Central memory CD8-positive, alpha-beta T cell (primary cell): Measurements from ENCODE around the gene CNTRL.
"Not testable (repeated sequence)": the region's sequence is repeated elsewhere in the genome, so short reads cannot be mapped to it uniquely, and the experiment has no call there.

Experiments
- ATAC-seq: fragments of 150-1000 bp; cut with Tn5 transposase; replicated peaks from 2 replicates; pipeline ENCODE4 v1.10.0; 2022; ENCODE audit warnings: mild to moderate bottlenecking, moderate FRiP score, moderate number of reproducible peaks; ENCODE audit not compliant: poor library complexity, severe bottlenecking; ENCODE audit errors: extremely low read depth
- DNase-seq, 2 donors: peaks; one replicate each; pipeline ENCODE4 v3.0.0; 2021; ENCODE audit warnings: low spot score in 2 of 2
- H3K27ac Mint-ChIP-seq: one replicate; pipeline ENCODE4 v1.8.0; 2022; ENCODE audit warnings: low read depth, mild to moderate bottlenecking, moderate library complexity, mixed read lengths
- H3K27me3 Mint-ChIP-seq: one replicate; pipeline ENCODE4 v1.8.0; 2022; ENCODE audit warnings: mixed read lengths
- H3K36me3 Mint-ChIP-seq: one replicate; pipeline ENCODE4 v1.8.0; 2022; ENCODE audit warnings: mild to moderate bottlenecking, moderate library complexity, mixed read lengths; ENCODE audit not compliant: insufficient read depth
- H3K4me1 Mint-ChIP-seq: one replicate; pipeline ENCODE4 v1.8.0; 2022; ENCODE audit warnings: mixed read lengths
- H3K4me3 Mint-ChIP-seq: one replicate; pipeline ENCODE4 v1.8.0; 2022; ENCODE audit warnings: mild to moderate bottlenecking, moderate library complexity, mixed read lengths
- H3K9me3 Mint-ChIP-seq: one replicate; pipeline ENCODE4 v1.8.0; 2022; ENCODE audit warnings: mixed read lengths

The CNTRL gene

DNA sequence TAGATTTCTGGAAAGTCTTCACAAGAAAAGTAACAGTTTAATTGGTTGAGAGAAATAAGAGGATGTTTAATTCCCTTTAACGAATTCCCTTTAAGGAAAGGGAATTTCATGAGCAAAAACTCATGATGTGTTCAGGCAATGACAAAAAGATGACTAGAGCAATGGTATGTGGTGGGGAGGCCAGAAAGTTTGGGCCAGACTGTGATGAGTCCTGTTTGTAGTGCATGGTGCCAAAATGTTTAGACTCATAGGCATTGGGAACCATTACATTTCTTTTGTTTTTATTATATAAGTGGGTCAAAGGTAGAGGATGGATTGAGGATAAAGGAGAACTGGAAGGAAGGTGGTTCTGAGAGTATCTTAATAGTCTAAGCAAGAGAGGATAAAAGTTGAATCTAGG is 10.9 kb downstream of the CNTRL start:
- Mint-ChIP-seq H3K27me3 (no peaks in the 10 kb centered on the region), H3K4me1 (peaks cover 35% of the 10 kb centered on the region), H3K9me3 (no peaks in the 10 kb centered on the region), H3K36me3 (peaks cover 52% of the 10 kb centered on the region), H3K27ac (peak overlapping the region; percentile 44), H3K4me3 (no peak overlapping the region)
- no peak for ATAC-seq
- no peak for DNase-seq

DNA sequence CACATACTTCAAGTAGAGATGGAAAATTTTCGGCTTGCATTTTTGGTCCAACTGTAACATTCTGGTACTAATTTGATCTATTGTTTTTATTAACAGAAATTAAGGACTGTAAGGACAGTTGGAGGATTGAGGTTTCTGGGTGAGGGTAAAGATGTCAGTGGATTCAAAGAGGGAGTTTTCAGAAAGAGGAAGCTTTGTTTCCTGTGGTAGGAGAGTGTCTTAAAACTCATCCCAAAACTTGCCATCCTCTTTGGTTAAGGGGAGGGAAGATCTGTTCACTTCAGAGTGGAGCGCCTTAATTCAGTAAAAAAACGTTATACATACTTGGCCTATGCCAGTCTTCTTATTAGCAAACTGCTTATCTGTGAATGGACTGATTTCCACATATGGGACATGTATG is 13.8 kb downstream of the CNTRL start:
- Mint-ChIP-seq H3K9me3 (no peaks in the 10 kb centered on the region), H3K4me3 (no peak overlapping the region), H3K4me1 (peaks cover 40% of the 10 kb centered on the region), H3K27me3 (no peaks in the 10 kb centered on the region), H3K36me3 (peaks cover 52% of the 10 kb centered on the region), H3K27ac (peak overlapping the region; percentile 49)
- ATAC-seq (no peak), DNase-seq (no peak)

DNA sequence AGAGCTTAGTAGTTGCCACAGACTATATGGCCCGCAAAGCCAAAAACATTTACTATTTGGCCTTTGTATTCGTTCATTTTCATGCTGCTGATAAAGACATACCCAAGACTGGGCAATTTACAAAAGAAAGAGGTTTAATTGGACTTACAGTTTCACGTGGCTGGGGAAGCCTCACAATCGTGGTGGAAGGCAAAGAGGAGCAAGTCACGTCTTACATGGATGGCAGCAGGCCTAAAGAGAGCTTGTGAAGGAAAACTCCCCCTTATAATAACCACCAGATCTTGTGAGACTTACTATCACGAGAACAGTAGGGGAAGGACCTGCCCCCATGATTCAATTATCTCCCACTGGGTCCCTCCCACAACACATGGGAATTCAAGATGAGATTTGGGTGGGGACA is 16.0 kb downstream of the CNTRL start:
- Mint-ChIP-seq H3K27ac (peak overlapping the region; percentile 33), H3K36me3 (peaks cover 46% of the 10 kb centered on the region)
- DNase-seq, result not testable (repeated sequence)

GRCh38 chr9:121095057-121095456 is 20.3 kb downstream of the CNTRL start:
- no peak for ATAC-seq
- no peak for DNase-seq
- Mint-ChIP-seq H3K27me3 (no peaks in the 10 kb centered on the region), H3K27ac (no peak overlapping the region), H3K4me1 (peaks cover 12% of the 10 kb centered on the region), H3K9me3 (no peaks in the 10 kb centered on the region), H3K36me3 (peaks cover 42% of the 10 kb centered on the region), H3K4me3 (no peak overlapping the region)

More for the DNA sequence above, 16.0 kb downstream of the CNTRL start:
- ATAC-seq, H3K27me3 Mint-ChIP-seq, H3K9me3 Mint-ChIP-seq, H3K4me3 Mint-ChIP-seq: not testable (repeated sequence)
- peaks cover 33% of the 10 kb centered on the region for H3K4me1 Mint-ChIP-seq

GRCh38 chr9:121098567-121099198 is 23.9 kb downstream of the CNTRL start:
- no peak for DNase-seq
- ATAC-seq, result no peak
- Mint-ChIP-seq H3K9me3 (peaks cover 7% of the 10 kb centered on the region), H3K36me3 (peaks cover 18% of the 10 kb centered on the region), H3K4me3 (no peak overlapping the region), H3K4me1 (peaks cover 5% of the 10 kb centered on the region), H3K27me3 (no peaks in the 10 kb centered on the region), H3K27ac (peak overlapping the region; percentile 30)

- ATAC-seq, H3K27me3 Mint-ChIP-seq, H3K36me3 Mint-ChIP-seq, H3K27ac Mint-ChIP-seq, H3K9me3 Mint-ChIP-seq, H3K4me3 Mint-ChIP-seq, DNase-seq: not testable (repeated sequence)
- H3K4me1 Mint-ChIP-seq, result peaks cover 26% of the 10 kb centered on the region
Measured at GRCh38 chr9:121104054-121104453, 29.3 kb downstream of the CNTRL start.

DNA sequence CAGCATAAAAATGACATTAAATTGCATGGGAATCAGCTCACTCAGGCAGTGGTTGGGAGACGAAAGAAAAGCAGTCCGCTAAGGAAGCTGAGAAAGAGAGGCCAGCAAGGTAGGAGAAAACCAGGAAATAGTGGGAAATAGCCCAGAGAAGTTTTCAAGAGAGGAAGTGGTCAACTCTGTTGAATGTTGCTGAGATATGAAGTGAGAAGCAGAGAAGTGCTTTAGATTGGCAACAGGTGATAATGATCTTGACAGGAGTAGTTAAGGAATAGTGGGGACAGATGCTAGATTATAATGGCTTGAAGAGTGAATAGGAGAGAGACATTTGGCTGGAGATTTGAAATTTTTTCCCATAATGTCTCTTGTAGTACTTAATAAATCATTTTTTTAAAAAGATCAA is 30.8 kb downstream of the CNTRL start:
- ATAC-seq (no peak), DNase-seq (no peak)
- H3K4me1 Mint-ChIP-seq, result peaks cover 21% of the 10 kb centered on the region
- H3K4me3 Mint-ChIP-seq, result no peak overlapping the region
- peaks cover 6% of the 10 kb centered on the region for H3K36me3 Mint-ChIP-seq
- peaks cover 7% of the 10 kb centered on the region for H3K9me3 Mint-ChIP-seq
- H3K27ac Mint-ChIP-seq, result peak overlapping the region; percentile 1
- no peaks in the 10 kb centered on the region for H3K27me3 Mint-ChIP-seq

GRCh38 chr9:121107029-121107428 is 32.3 kb downstream of the CNTRL start:
- H3K36me3 Mint-ChIP-seq, result peaks cover 6% of the 10 kb centered on the region
- DNase-seq, result no peak
- no peaks in the 10 kb centered on the region for H3K9me3 Mint-ChIP-seq
- H3K27me3 Mint-ChIP-seq, result no peaks in the 10 kb centered on the region
- no peak overlapping the region for H3K4me3 Mint-ChIP-seq
- H3K27ac Mint-ChIP-seq, result peak overlapping the region; percentile 1
- H3K4me1 Mint-ChIP-seq, result peaks cover 21% of the 10 kb centered on the region
- peak; percentile 83 for ATAC-seq

- H3K27ac Mint-ChIP-seq, result no peak overlapping the region
- H3K4me1 Mint-ChIP-seq, result peaks cover 21% of the 10 kb centered on the region
- H3K27me3 Mint-ChIP-seq, result no peaks in the 10 kb centered on the region
- no peak for DNase-seq
- ATAC-seq, result no peak
- H3K4me3 Mint-ChIP-seq, result no peak overlapping the region
- peaks cover 6% of the 10 kb centered on the region for H3K36me3 Mint-ChIP-seq
- H3K9me3 Mint-ChIP-seq, result no peaks in the 10 kb centered on the region
Measured at GRCh38 chr9:121107881-121108280, 33.1 kb downstream of the CNTRL start.

- no peak for ATAC-seq
- DNase-seq, result no peak
- Mint-ChIP-seq H3K27me3 (no peaks in the 10 kb centered on the region), H3K27ac (peak overlapping the region; percentile 38), H3K36me3 (peaks cover 19% of the 10 kb centered on the region), H3K9me3 (no peaks in the 10 kb centered on the region), H3K4me3 (no peak overlapping the region), H3K4me1 (peaks cover 3% of the 10 kb centered on the region)
Measured at GRCh38 chr9:121115466-121115865, 40.7 kb downstream of the CNTRL start.

GRCh38 chr9:121118266-121118665 is 43.5 kb downstream of the CNTRL start:
- Mint-ChIP-seq H3K9me3 (no peaks in the 10 kb centered on the region), H3K27ac (no peak overlapping the region), H3K4me1 (peaks cover 26% of the 10 kb centered on the region), H3K36me3 (peaks cover 23% of the 10 kb centered on the region), H3K27me3 (no peaks in the 10 kb centered on the region), H3K4me3 (no peak overlapping the region)
- ATAC-seq, result no peak
- no peak for DNase-seq

GRCh38 chr9:121120386-121120785 is 45.6 kb downstream of the CNTRL start:
- H3K4me3 Mint-ChIP-seq, result no peak overlapping the region
- ATAC-seq, result no peak
- no peaks in the 10 kb centered on the region for H3K27me3 Mint-ChIP-seq
- DNase-seq, result no peak
- H3K4me1 Mint-ChIP-seq, result peaks cover 37% of the 10 kb centered on the region
- peak overlapping the region; percentile 94 for H3K27ac Mint-ChIP-seq
- no peaks in the 10 kb centered on the region for H3K9me3 Mint-ChIP-seq
- peaks cover 30% of the 10 kb centered on the region for H3K36me3 Mint-ChIP-seq

- no peaks in the 10 kb centered on the region for H3K9me3 Mint-ChIP-seq
- H3K4me3 Mint-ChIP-seq, result peak overlapping the region; percentile 80
- peak overlapping the region; percentile 94 for H3K27ac Mint-ChIP-seq
- H3K36me3 Mint-ChIP-seq, result peaks cover 29% of the 10 kb centered on the region
- peaks cover 42% of the 10 kb centered on the region for H3K4me1 Mint-ChIP-seq
- ATAC-seq (peak; percentile 99), DNase-seq (peak; percentile 89 to 94)
- no peaks in the 10 kb centered on the region for H3K27me3 Mint-ChIP-seq
Measured at GRCh38 chr9:121121582-121122087, 46.9 kb downstream of the CNTRL start.
